Measurements from ENCODE around the gene DAP. TPM values are rescaled to one million over a fixed set of nuclear protein-coding genes. Genes with fewer than 3 reads are reported as not detected.

DAP gene
- total RNA-seq, 1 experiment from 2014 or later, result 279 TPM

DNA sequence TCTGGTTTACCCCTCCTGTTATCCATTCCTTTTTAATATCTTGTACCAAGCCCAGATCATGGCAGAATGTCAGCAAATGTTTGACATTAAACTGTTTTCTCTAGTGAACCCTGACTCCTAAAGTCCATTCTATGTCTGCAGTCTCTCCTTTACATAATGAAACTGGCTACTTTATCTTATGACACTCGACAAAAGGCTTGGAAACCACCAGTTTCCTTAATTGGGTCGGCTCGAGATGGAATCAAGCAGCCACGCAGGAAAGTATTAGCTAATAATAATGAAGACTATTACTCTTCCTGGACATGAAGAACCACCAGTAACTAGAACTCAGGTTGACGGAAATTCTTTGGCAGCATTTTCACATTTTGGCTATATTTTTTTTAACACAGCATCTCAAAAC is 17.5 kb downstream of the DAP start:
- H3K9me3 ChIP-seq (ENCODE audit: insufficient read depth, low read depth), result peaks cover 27% of the 10 kb centered on the region
- intact Hi-C loops (cut with micrococcal nuclease; ENCODE audit: unreplicated experiment), result no loop called here
- no peak overlapping the region for H3K4me3 ChIP-seq
- no peak overlapping the region for H2AFZ ChIP-seq
- TF ChIP-seq, protein P1, sequence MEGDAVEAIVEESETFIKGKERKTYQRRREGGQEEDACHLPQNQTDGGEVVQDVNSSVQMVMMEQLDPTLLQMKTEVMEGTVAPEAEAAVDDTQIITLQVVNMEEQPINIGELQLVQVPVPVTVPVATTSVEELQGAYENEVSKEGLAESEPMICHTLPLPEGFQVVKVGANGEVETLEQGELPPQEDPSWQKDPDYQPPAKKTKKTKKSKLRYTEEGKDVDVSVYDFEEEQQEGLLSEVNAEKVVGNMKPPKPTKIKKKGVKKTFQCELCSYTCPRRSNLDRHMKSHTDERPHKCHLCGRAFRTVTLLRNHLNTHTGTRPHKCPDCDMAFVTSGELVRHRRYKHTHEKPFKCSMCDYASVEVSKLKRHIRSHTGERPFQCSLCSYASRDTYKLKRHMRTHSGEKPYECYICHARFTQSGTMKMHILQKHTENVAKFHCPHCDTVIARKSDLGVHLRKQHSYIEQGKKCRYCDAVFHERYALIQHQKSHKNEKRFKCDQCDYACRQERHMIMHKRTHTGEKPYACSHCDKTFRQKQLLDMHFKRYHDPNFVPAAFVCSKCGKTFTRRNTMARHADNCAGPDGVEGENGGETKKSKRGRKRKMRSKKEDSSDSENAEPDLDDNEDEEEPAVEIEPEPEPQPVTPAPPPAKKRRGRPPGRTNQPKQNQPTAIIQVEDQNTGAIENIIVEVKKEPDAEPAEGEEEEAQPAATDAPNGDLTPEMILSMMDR (conservative IDR thresholded peaks at IDR 0.05), result no peak
- no peak for TF ChIP-seq EZH2 (IDR thresholded peaks at IDR 0.05; ENCODE audit: low read depth)
- BruUV-seq (replicated peaks), result no TSS peak
- no peak overlapping the region for H3K4me2 ChIP-seq
- H3K4me1 ChIP-seq (replicated peaks; ENCODE audit: insufficient read depth), result no peaks in the 10 kb centered on the region
- POLR2A ChIA-PET (ENCODE audit: unreplicated experiment), result no interaction called here
- peaks cover 65% of the 10 kb centered on the region; the same call in 1 of the 2 replicates for H3K79me2 ChIP-seq (ENCODE audit: low read depth)
- peaks cover 6% of the 10 kb centered on the region; the same call in 1 of the 2 replicates for H3F3A ChIP-seq (ENCODE audit: insufficient read depth, low read depth)
- DNase-seq, result no peak
- no peaks in the 10 kb centered on the region for H3K9me2 ChIP-seq (ENCODE audit: insufficient read depth)
- H3K27ac ChIP-seq, result no peak overlapping the region
- peaks cover 83% of the 10 kb centered on the region for H3K36me3 ChIP-seq (ENCODE audit: low read depth)
- H3K27me3 ChIP-seq (ENCODE audit: insufficient read depth, low read depth), result no peaks in the 10 kb centered on the region
- H4K20me1 ChIP-seq (ENCODE audit: insufficient read depth), result no peaks in the 10 kb centered on the region
- CTCF ChIA-PET, result no interaction called here

DNA sequence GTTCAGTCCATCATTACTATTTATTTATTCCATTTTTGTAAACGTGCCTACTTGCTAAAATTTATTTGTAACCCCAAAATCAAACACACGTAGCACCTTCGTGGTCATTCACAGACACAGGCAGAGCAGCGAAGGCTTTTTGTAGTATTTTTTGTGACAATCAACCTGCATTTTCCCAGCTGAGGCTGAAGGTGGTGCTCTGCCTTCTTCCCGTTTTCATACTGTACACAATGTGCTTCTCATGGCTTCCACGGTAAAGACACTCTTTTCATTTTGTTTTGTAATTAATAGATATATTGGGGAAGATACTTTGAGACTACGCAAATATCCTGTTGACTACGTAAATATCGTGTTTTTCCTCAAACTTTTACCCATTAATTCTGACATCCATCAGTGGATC is 19.4 kb downstream of the DAP start:
- intact Hi-C loops (cut with micrococcal nuclease; ENCODE audit: unreplicated experiment), result no loop called here
- no TSS peak for BruUV-seq (replicated peaks)
- TF ChIP-seq, protein P1 (conservative IDR thresholded peaks at IDR 0.05), result no peak
- TF ChIP-seq EZH2 (IDR thresholded peaks at IDR 0.05; ENCODE audit: low read depth), result no peak
- Histone ChIP-seq H3F3A (ENCODE audit: insufficient read depth, low read depth) (0 out of 2 replicates have a peak, but pooled peaks cover 6% of the 10 kb centered on the region), H2AFZ (no peak overlapping the region), H3K4me3 (no peak overlapping the region), H3K4me2 (no peak overlapping the region), H3K27ac (no peak overlapping the region), H3K79me2 (ENCODE audit: low read depth) (peaks cover 69% of the 10 kb centered on the region; the same call in 1 of the 2 replicates), H3K36me3 (ENCODE audit: low read depth) (peaks cover 75% of the 10 kb centered on the region), H4K20me1 (ENCODE audit: insufficient read depth) (no peaks in the 10 kb centered on the region; the same call in 1 of the 2 replicates), H3K9me3 (ENCODE audit: insufficient read depth, low read depth) (peaks cover 27% of the 10 kb centered on the region), H3K27me3 (ENCODE audit: insufficient read depth, low read depth) (no peaks in the 10 kb centered on the region), H3K9me2 (ENCODE audit: insufficient read depth) (no peaks in the 10 kb centered on the region), H3K4me1 (replicated peaks; ENCODE audit: insufficient read depth) (no peaks in the 10 kb centered on the region)
- ChIA-PET CTCF (no interaction called here), POLR2A (ENCODE audit: unreplicated experiment) (no interaction called here)
- DNase-seq, result no peak

DNA sequence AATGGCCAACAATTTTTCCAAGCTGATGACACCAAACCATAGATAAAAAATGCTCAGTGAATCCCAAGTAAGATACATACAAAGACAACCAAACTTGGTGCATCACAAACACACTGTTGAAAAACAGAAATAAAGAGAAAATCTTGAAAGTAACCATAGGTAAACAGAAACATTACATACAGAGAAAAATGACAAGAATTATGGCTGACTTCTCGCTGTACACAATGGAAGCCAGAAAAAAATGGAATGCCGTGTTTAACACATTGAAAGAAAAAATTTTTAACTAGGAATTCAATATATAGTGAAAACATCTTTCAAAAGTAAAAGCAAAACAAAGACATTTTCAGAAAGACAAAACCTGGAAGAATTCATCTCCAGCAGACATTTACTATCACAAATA is 20.6 kb downstream of the DAP start:
- H3K4me2 ChIP-seq, result no peak overlapping the region
- peaks cover 73% of the 10 kb centered on the region for H3K79me2 ChIP-seq (ENCODE audit: low read depth)
- H3K9me3 ChIP-seq (ENCODE audit: insufficient read depth, low read depth), result peaks cover 27% of the 10 kb centered on the region
- no peaks in the 10 kb centered on the region; the same call in 1 of the 2 replicates for H4K20me1 ChIP-seq (ENCODE audit: insufficient read depth)
- TF ChIP-seq, protein P1 (conservative IDR thresholded peaks at IDR 0.05), result no peak
- no peak for TF ChIP-seq EZH2 (IDR thresholded peaks at IDR 0.05; ENCODE audit: low read depth)
- CTCF ChIA-PET, result no interaction called here
- H3K36me3 ChIP-seq (ENCODE audit: low read depth), result peaks cover 62% of the 10 kb centered on the region
- no peak overlapping the region for H3K4me3 ChIP-seq
- intact Hi-C loops (cut with micrococcal nuclease; ENCODE audit: unreplicated experiment), result no loop called here
- no peak overlapping the region for H2AFZ ChIP-seq
- no TSS peak for BruUV-seq (replicated peaks)
- H3K27ac ChIP-seq, result no peak overlapping the region
- H3K27me3 ChIP-seq (ENCODE audit: insufficient read depth, low read depth), result no peaks in the 10 kb centered on the region
- no peaks in the 10 kb centered on the region for H3K9me2 ChIP-seq (ENCODE audit: insufficient read depth)
- no peaks in the 10 kb centered on the region for H3F3A ChIP-seq (ENCODE audit: insufficient read depth, low read depth)
- DNase-seq, result no peak
- POLR2A ChIA-PET (ENCODE audit: unreplicated experiment), result interaction anchor here (0.6 kb wide), 1 partner anchor 12 kb away, joined by 6 read pairs; no protein-coding TSS in a partner anchor
- H3K4me1 ChIP-seq (replicated peaks; ENCODE audit: insufficient read depth), result no peaks in the 10 kb centered on the region

Data from PC-9 (cell line).